ENCODE data around the gene KIAA0513.
"Not testable (repeated sequence)": the region's sequence is repeated elsewhere in the genome, so short reads cannot be mapped to it uniquely, and the experiment has no call there.

Gene KIAA0513

GRCh38 chr16:85120006-85120340 is 92.4 kb downstream of the KIAA0513 start:
- no peak for DNase-seq (ENCODE audit: extremely low read depth, low read depth)
- TF ChIP-seq, protein P1, sequence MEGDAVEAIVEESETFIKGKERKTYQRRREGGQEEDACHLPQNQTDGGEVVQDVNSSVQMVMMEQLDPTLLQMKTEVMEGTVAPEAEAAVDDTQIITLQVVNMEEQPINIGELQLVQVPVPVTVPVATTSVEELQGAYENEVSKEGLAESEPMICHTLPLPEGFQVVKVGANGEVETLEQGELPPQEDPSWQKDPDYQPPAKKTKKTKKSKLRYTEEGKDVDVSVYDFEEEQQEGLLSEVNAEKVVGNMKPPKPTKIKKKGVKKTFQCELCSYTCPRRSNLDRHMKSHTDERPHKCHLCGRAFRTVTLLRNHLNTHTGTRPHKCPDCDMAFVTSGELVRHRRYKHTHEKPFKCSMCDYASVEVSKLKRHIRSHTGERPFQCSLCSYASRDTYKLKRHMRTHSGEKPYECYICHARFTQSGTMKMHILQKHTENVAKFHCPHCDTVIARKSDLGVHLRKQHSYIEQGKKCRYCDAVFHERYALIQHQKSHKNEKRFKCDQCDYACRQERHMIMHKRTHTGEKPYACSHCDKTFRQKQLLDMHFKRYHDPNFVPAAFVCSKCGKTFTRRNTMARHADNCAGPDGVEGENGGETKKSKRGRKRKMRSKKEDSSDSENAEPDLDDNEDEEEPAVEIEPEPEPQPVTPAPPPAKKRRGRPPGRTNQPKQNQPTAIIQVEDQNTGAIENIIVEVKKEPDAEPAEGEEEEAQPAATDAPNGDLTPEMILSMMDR (IDR thresholded peaks at IDR 0.05; ENCODE audit: low read depth, low read length) = no peak

GRCh38 chr16:85123441-85123840 is 95.8 kb downstream of the KIAA0513 start:
- not testable (repeated sequence) for DNase-seq (ENCODE audit: extremely low read depth, low read depth)

DNA sequence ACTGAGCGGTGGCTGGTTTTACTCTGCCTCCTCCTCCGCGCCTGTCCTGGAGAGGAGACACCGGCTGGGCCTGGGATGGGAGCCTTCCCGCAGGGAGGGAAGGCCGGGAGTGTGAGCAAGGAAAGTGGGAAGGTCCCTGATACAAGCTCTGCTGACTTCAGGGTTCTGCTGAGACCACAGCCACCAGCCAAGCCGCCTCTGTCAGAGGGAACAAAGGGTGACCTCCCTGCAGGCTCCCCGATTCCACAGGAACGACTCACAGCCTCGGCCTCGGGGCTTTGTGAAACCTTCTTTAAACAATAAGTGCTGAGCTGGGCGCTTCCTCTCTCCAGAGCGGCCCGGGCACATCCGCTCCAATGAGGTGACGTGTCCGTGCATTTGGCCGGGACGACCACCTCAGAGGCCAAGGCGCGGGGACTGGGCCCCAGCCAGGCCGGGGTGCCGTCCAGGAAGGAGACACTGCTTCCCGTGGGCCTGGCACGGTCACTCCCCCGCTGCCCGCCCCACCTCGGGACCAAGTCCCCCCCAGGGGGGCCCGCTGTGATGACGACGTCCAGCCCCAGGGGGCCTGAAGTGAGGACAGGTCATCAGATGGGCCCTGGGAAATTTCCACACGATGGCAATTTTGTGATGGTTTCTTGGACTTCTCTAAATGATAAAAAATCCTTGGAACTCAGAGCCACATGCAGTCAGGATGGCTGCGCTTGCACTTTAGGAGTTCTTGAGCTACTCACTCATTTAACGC is 96.5 kb downstream of the KIAA0513 start:
- TF ChIP-seq, protein P1 (IDR thresholded peaks at IDR 0.05; ENCODE audit: low read depth, low read length) = no peak
- DNase-seq (ENCODE audit: extremely low read depth, low read depth) = peak; percentile 55

DNA sequence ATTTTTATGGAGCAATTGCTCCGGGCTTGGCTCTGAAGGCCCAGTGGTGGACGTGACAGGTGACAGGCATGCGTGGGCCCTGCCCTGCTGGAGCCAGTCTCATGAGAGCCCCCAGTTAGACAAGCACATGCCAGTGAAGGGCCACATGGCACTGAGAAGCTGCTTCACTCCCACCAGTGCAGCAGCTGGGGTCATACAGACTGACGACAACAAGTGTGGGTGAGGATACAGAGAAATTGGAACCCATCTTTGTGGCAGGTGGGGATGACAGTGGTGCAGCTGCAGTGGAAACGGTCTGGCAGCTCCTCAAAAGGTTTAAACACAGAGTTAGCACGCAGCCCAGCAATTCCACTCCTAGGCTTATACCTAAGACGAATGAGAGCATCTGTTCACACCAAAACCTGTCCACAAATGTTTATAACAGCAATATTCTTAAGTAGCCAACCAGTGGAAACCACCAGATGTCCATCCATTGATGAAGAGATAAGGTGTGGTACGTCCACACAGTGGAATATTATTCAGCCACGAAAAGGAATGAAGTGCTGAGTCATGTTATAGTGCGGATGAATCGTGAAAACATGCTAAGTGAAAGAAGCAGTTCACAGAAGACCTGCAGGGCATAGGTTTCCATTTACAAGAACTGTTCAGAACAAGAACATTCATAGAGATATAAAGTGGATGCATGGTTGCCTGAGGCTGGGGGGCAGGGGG is 97.2 kb downstream of the KIAA0513 start:
- TF ChIP-seq, protein P1 (IDR thresholded peaks at IDR 0.05; ENCODE audit: low read depth, low read length) = no peak
- DNase-seq (ENCODE audit: extremely low read depth, low read depth) = no peak

- DNase-seq (ENCODE audit: extremely low read depth, low read depth) = no peak
- TF ChIP-seq, protein P1 (IDR thresholded peaks at IDR 0.05; ENCODE audit: low read depth, low read length) = no peak
Measured at GRCh38 chr16:85125570-85126393, 98.2 kb downstream of the KIAA0513 start.

DNA sequence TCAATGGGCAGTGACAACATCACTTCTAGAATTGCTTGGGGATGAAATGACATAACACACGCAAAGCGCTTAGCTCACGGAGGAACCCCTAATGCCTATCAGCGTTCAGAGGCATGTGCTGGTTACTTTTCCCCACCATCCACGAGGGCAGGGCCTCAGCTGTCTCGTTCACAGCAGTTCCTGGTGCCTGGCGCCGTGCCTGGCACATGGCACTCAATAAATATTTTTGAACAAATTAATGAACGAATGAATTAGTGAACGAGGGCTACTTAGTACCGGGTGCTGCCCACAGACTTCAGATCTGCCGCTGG is 98.8 kb downstream of the KIAA0513 start:
- no peak for DNase-seq (ENCODE audit: extremely low read depth, low read depth)
- TF ChIP-seq, protein P1 (IDR thresholded peaks at IDR 0.05; ENCODE audit: low read depth, low read length) = no peak

- peak; percentile 52 for DNase-seq (ENCODE audit: extremely low read depth, low read depth)
- TF ChIP-seq, protein P1 (IDR thresholded peaks at IDR 0.05; ENCODE audit: low read depth, low read length) = no peak
Measured at GRCh38 chr16:85126705-85127378, 99.2 kb downstream of the KIAA0513 start.

All from AG09319 (cell line).